Activated naive CD8-positive, alpha-beta T cell treated with anti-CD3 and anti-CD28 coated beads, Interleukin-2, amount 10 ng/mL, durations not matched to agents 7 days and 5 days (primary cell): ENCODE measurements around the gene GNAT3. TPM values are rescaled to one million over a fixed set of nuclear protein-coding genes. Genes with fewer than 3 reads are reported as not detected.

Source experiments
- ATAC-seq: fragments of 150-1000 bp; cut with Tn5 transposase; one replicate; pipeline ENCODE4 v1.10.0; 2021; ENCODE audit warnings: low read depth, moderate library complexity
- POLR2A ChIA-PET: fragments of 350-600 bp; sonication (Branson Sonifier 250); formaldehyde crosslinking; loops from one replicate; lab custom pipeline; 2021; ENCODE audit warnings: antibody characterized with exemption; lab: Charles Lee
- DNase-seq: peaks from one replicate; pipeline ENCODE4 v3.0.0; 2021
- H3K27ac Mint-ChIP-seq: one replicate; pipeline ENCODE4 v1.8.0; 2022; ENCODE audit warnings: mild to moderate bottlenecking, mixed read lengths
- H3K27me3 Mint-ChIP-seq: one replicate; pipeline ENCODE4 v1.8.0; 2022; ENCODE audit warnings: mild to moderate bottlenecking, moderate library complexity, mixed read lengths
- H3K36me3 Mint-ChIP-seq: one replicate; pipeline ENCODE4 v1.8.0; 2021; ENCODE audit warnings: mild to moderate bottlenecking, mixed read lengths
- H3K4me1 Mint-ChIP-seq: one replicate; pipeline ENCODE4 v1.8.0; 2021; ENCODE audit warnings: mixed read lengths
- H3K4me3 Mint-ChIP-seq: one replicate; pipeline ENCODE4 v1.8.0; 2022; ENCODE audit warnings: mild to moderate bottlenecking, moderate library complexity, mixed read lengths
- H3K9me3 Mint-ChIP-seq: one replicate; pipeline ENCODE4 v1.8.0; 2021; ENCODE audit warnings: mixed read lengths
- total RNA-seq, 2 experiments: library from RNA; stranded (reverse); gene quantifications; one replicate each; pipeline ENCODE4 v1.2.3, GENCODE V29; 2021

GNAT3 gene
- total RNA-seq, 2 experiments from 2014 or later: not detected

DNA sequence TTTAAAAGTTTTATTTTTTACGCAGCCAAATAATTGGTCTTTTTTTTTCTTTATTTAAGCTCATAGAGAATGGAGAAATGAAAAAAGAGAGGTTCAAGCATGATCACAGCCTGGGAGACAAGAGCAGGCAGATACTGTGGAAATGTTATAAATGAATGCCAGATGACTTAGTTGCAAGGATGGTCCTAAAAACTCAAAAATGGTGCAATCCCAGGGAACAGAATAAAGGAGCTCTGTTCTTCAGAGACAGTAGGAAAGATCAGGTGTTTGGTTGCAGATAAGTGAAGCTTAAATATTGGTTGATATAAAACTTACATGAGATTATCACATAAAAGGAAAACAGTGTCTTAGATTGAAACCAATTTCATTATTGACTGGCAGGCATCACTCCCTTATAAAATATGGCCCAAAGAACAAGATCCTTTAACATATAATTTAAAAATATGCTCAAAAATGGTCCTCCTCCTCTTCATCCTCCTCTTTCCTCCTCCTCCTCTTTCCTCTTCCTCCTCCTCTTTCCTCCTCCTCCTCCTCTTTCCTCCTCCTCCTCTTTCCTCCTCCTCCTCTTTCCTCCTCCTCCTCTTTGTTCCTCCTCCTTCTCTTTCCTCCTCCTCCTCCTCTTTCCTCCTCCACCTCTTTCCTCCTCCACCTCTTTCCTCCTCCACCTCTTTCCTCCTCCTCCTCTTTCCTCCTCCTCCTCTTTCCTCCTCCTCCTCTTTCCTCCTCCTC is 18.6 kb downstream of the GNAT3 start:
- ATAC-seq: no peak
- POLR2A ChIA-PET: interaction anchor here (0.6 kb wide), 1 partner anchor 871 kb away, joined by 3 read pairs; no protein-coding TSS in a partner anchor
- no peaks in the 10 kb centered on the region for H3K4me1 Mint-ChIP-seq
- H3K36me3 Mint-ChIP-seq: no peaks in the 10 kb centered on the region
- no peaks in the 10 kb centered on the region for H3K9me3 Mint-ChIP-seq
- H3K27me3 Mint-ChIP-seq: peaks cover 3% of the 10 kb centered on the region
- H3K4me3 Mint-ChIP-seq: no peak overlapping the region
- DNase-seq: no peak
- H3K27ac Mint-ChIP-seq: no peak overlapping the region

DNA sequence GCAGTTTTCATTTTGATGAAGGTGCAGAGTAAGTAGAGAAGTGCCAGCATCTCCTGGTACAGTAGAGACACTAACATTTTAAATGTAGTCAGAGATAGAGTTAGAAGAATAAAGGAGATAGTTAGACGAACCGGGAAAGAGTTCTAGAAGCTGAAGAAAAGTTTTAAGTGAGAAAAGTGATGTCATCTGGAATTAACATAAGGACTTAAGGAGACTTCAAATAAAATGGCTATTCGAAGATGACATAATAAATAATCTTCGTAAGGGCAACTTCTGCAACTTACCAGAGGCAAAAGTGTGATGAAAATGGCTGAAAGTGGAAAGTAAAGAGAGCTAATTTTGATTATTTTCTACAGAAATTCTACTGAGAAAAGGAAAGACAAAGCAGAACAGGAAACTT is 20.4 kb downstream of the GNAT3 start:
- Mint-ChIP-seq H3K9me3 (no peaks in the 10 kb centered on the region), H3K4me1 (no peaks in the 10 kb centered on the region), H3K36me3 (no peaks in the 10 kb centered on the region), H3K27ac (no peak overlapping the region), H3K27me3 (peaks cover 3% of the 10 kb centered on the region), H3K4me3 (no peak overlapping the region)
- no peak for DNase-seq
- ATAC-seq: no peak
- POLR2A ChIA-PET: no interaction called here

GRCh38 chr7:80488851-80489370 is 23.0 kb downstream of the GNAT3 start:
- no peaks in the 10 kb centered on the region for H3K4me1 Mint-ChIP-seq
- no peaks in the 10 kb centered on the region for H3K36me3 Mint-ChIP-seq
- no peak for ATAC-seq
- no peaks in the 10 kb centered on the region for H3K9me3 Mint-ChIP-seq
- POLR2A ChIA-PET: no interaction called here
- DNase-seq: no peak
- H3K27ac Mint-ChIP-seq: no peak overlapping the region
- no peak overlapping the region for H3K4me3 Mint-ChIP-seq
- peaks cover 4% of the 10 kb centered on the region for H3K27me3 Mint-ChIP-seq

DNA sequence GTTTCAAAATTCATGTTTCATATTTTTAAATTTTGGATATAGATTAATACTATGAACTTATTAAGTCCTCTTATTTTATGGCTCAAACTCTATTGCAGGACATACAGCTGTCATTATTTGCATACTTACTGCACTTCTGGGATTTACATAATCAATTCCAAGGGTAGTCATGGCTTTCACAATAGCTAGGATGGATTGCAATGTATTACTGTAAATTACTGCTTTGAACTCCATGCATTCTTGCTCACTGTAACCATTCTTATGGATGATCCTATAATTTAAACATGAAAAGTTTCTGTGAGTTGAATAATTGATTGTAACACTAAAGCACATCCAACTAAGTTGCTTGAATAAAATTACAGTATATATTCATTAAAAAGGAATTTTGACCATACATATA is 23.5 kb downstream of the GNAT3 start:
- POLR2A ChIA-PET: no interaction called here
- Mint-ChIP-seq H3K36me3 (no peaks in the 10 kb centered on the region), H3K4me1 (no peaks in the 10 kb centered on the region), H3K4me3 (no peak overlapping the region), H3K27me3 (peaks cover 4% of the 10 kb centered on the region), H3K9me3 (no peaks in the 10 kb centered on the region), H3K27ac (no peak overlapping the region)
- ATAC-seq (no peak), DNase-seq (no peak)

DNA sequence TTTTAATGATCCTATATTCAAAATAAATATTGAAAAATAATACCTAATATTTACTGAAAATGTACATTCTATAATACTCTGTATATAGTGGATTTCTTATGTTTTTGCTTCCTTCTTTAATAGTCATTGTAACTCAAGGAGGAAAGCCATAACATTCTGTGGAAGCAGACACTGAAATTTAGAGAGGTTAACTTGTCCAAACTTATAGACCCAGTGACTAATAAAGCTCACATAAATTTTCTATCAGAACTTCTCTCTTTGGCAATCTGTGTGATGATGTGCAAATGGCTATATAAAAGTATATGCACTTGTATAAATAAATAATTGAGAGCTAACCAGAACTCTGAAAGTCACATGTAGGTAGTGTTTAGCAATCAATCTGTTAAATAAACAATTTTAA is 26.1 kb downstream of the GNAT3 start:
- DNase-seq (no peak), ATAC-seq (no peak)
- Mint-ChIP-seq H3K4me1 (no peaks in the 10 kb centered on the region), H3K4me3 (no peak overlapping the region), H3K27ac (no peak overlapping the region), H3K27me3 (peaks cover 4% of the 10 kb centered on the region), H3K9me3 (no peaks in the 10 kb centered on the region), H3K36me3 (no peaks in the 10 kb centered on the region)
- POLR2A ChIA-PET: interaction anchor here (0.7 kb wide), 1 partner anchor 694 kb away, joined by 5 read pairs; no protein-coding TSS in a partner anchor

GRCh38 chr7:80482950-80483349 is 28.9 kb downstream of the GNAT3 start:
- H3K36me3 Mint-ChIP-seq: no peaks in the 10 kb centered on the region
- DNase-seq (no peak), ATAC-seq (no peak)
- H3K27ac Mint-ChIP-seq: no peak overlapping the region
- no peak overlapping the region for H3K4me3 Mint-ChIP-seq
- H3K4me1 Mint-ChIP-seq: no peaks in the 10 kb centered on the region
- POLR2A ChIA-PET: no interaction called here
- H3K27me3 Mint-ChIP-seq: peaks cover 2% of the 10 kb centered on the region
- H3K9me3 Mint-ChIP-seq: no peaks in the 10 kb centered on the region

DNA sequence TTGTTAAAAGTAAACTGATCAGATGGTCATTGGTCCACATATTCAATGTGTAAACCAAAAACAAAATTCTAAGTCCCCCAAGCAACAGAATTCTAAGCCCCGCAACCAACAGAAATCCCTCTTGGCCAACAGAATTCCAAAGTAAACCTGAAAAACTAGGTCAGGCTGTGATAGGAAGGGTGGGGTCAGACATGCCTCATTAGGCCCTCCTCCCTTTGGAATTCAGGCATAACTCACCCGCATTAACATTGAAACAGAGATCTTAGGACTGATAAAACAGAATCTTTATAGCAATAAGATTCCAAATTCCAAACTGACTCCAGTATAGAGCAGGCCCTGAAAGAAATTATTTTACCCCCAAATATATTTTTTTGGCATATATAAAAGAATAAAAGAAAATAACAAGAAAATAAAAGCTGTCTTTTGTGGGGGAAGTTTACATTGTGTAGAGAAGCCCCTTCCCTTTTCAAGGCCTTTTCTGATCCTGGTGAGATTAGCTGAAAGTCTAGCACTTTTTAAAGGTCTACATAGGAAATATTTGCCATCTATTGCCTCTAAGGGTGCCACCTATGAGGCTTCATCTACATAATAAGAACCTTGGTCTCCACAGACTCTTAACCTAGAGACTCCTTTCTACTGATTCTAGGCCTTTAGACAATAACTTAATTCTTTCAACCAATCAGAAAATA is 30.5 kb downstream of the GNAT3 start:
- POLR2A ChIA-PET: no interaction called here
- Mint-ChIP-seq H3K9me3 (no peaks in the 10 kb centered on the region), H3K4me1 (no peaks in the 10 kb centered on the region), H3K27me3 (peaks cover 2% of the 10 kb centered on the region), H3K27ac (no peak overlapping the region), H3K4me3 (no peak overlapping the region), H3K36me3 (no peaks in the 10 kb centered on the region)
- DNase-seq (no peak), ATAC-seq (no peak)

- Mint-ChIP-seq H3K4me3 (no peak overlapping the region), H3K27me3 (peaks cover 3% of the 10 kb centered on the region), H3K9me3 (no peaks in the 10 kb centered on the region), H3K36me3 (no peaks in the 10 kb centered on the region), H3K27ac (no peak overlapping the region), H3K4me1 (no peaks in the 10 kb centered on the region)
- ATAC-seq: no peak
- POLR2A ChIA-PET: no interaction called here
- no peak for DNase-seq
Observed at GRCh38 chr7:80480566-80480965, 31.3 kb downstream of the GNAT3 start.

- ATAC-seq (no peak), DNase-seq (no peak)
- H3K4me1 Mint-ChIP-seq: no peaks in the 10 kb centered on the region
- no peaks in the 10 kb centered on the region for H3K9me3 Mint-ChIP-seq
- H3K27ac Mint-ChIP-seq: no peak overlapping the region
- no peak overlapping the region for H3K4me3 Mint-ChIP-seq
- H3K36me3 Mint-ChIP-seq: no peaks in the 10 kb centered on the region
- POLR2A ChIA-PET: no interaction called here
- H3K27me3 Mint-ChIP-seq: peaks cover 2% of the 10 kb centered on the region
Observed at GRCh38 chr7:80478683-80479082, 33.2 kb downstream of the GNAT3 start.

DNA sequence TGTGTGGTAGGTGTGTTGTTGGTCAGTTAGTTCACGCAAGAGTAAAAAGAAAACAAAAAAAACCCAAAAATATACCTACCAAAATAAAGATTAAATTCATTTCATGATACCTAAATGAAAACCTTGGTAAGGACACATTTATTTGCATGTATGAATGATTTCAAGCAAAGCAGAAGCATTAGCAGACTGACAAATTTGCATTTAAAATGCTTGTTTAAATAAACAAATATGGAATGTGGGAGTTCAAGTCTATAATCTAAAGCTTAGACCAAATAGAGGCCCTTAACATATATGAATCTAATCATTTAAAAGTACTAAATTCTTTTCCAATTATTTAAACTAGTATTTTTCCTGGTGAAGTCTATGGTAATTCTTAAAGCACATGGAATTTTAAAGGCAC is 35.8 kb downstream of the GNAT3 start:
- H3K36me3 Mint-ChIP-seq: no peaks in the 10 kb centered on the region
- peaks cover 2% of the 10 kb centered on the region for H3K27me3 Mint-ChIP-seq
- POLR2A ChIA-PET: no interaction called here
- no peaks in the 10 kb centered on the region for H3K9me3 Mint-ChIP-seq
- no peak overlapping the region for H3K4me3 Mint-ChIP-seq
- no peak overlapping the region for H3K27ac Mint-ChIP-seq
- ATAC-seq: no peak
- no peaks in the 10 kb centered on the region for H3K4me1 Mint-ChIP-seq
- DNase-seq: no peak

- H3K4me3 Mint-ChIP-seq: no peak overlapping the region
- no peaks in the 10 kb centered on the region for H3K9me3 Mint-ChIP-seq
- peaks cover 2% of the 10 kb centered on the region for H3K27me3 Mint-ChIP-seq
- no peaks in the 10 kb centered on the region for H3K4me1 Mint-ChIP-seq
- H3K27ac Mint-ChIP-seq: no peak overlapping the region
- DNase-seq (no peak), ATAC-seq (no peak)
- no peaks in the 10 kb centered on the region for H3K36me3 Mint-ChIP-seq
- POLR2A ChIA-PET: no interaction called here
Observed at GRCh38 chr7:80475383-80475782, 36.5 kb downstream of the GNAT3 start.

- no peaks in the 10 kb centered on the region for H3K9me3 Mint-ChIP-seq
- H3K36me3 Mint-ChIP-seq: no peaks in the 10 kb centered on the region
- no peak overlapping the region for H3K27ac Mint-ChIP-seq
- H3K4me3 Mint-ChIP-seq: no peak overlapping the region
- ATAC-seq: no peak
- no peak for DNase-seq
- no peaks in the 10 kb centered on the region for H3K4me1 Mint-ChIP-seq
- POLR2A ChIA-PET: no interaction called here
- peaks cover 2% of the 10 kb centered on the region for H3K27me3 Mint-ChIP-seq
Observed at GRCh38 chr7:80473751-80474150, 38.1 kb downstream of the GNAT3 start.

DNA sequence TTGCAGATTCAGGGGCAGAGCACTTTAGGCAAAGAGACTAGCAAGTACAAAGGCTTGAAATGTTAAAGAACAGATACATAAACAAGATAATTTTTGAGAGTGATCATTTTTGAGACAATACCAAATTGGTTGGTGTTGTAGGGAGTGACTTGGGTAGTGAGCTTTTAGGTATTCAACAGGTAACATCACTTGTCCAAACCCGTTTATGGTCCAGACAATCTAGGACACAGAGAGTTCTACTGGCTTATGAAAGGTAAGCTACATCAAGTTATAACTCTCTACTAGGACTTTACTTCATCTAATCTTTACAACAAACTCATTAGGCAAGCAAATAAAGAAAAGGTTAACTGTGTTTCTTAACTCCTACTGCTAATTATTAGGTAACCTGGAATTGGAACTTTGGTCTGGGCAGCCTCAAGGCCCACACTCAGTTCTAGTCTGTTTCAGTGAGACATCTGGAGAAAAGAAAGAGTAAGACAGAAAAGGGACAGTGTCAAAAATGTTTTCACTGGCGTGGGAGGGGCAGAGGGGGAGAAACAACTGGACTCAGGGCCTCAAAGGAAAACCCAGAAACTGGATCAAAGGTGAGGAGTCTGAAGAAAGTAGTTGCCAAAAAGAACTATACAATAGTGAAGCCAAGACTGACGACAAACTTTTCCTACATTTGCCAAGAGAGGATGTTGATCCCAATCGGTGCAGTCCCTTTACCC is 39.2 kb downstream of the GNAT3 start:
- Mint-ChIP-seq H3K36me3 (no peaks in the 10 kb centered on the region), H3K9me3 (no peaks in the 10 kb centered on the region), H3K27ac (no peak overlapping the region), H3K27me3 (peaks cover 2% of the 10 kb centered on the region), H3K4me3 (no peak overlapping the region), H3K4me1 (no peaks in the 10 kb centered on the region)
- POLR2A ChIA-PET: no interaction called here
- ATAC-seq: no peak
- no peak for DNase-seq
